ENCODE data around the gene MMP10. TPM values are rescaled to one million over a fixed set of nuclear protein-coding genes. Genes with fewer than 3 reads are reported as not detected.

MMP10 gene
- total and polyA plus RNA-seq, 4 donors = not detected

GRCh38 chr11:102824556-102824955, 44.1 kb upstream of the MMP10 start:
- Histone ChIP-seq H3K9me3 (ENCODE audit: control insufficient read depth in 4 of 4, low read length in 3 of 4) (no peaks in the 10 kb centered on the region), H3K27ac (ENCODE audit: low read depth in 1 of 2, low read length in 2 of 2) (no peak overlapping the region), H3K4me3 (ENCODE audit: low read depth in 1 of 3, low read length in 3 of 3) (no peak overlapping the region), H3K27me3 (ENCODE audit: control insufficient read depth in 4 of 4, insufficient read depth in 4 of 4, low read length in 3 of 4) (peaks cover 0 to 3% (median 0%) of the 10 kb centered on the region in 4 donors), H3K36me3 (ENCODE audit: control insufficient read depth in 4 of 4, insufficient read depth in 3 of 4, low read depth in 1 of 4, low read length in 3 of 4) (no peaks in the 10 kb centered on the region), H3K4me1 (ENCODE audit: control insufficient read depth in 4 of 4, insufficient read depth in 4 of 4, low read length in 3 of 4) (no peaks in the 10 kb centered on the region), H3K9ac (ENCODE audit: low read depth in 1 of 2, low read length in 2 of 2) (no peak overlapping the region)
- DNase-seq (ENCODE audit: low spot score) = no peak
- TF ChIP-seq SP1 (IDR thresholded peaks at IDR 0.05) (no peak), YY1 (IDR thresholded peaks at IDR 0.05) (no peak), EGR1 (IDR thresholded peaks at IDR 0.05; ENCODE audit: low read depth in 2 of 2) (no peak), RXRA (IDR thresholded peaks at IDR 0.05) (no peak), TAF1 (conservative IDR thresholded peaks at IDR 0.05) (no peak), HNF4A (conservative IDR thresholded peaks at IDR 0.05) (no peak), FOXA2 (IDR thresholded peaks at IDR 0.05) (no peak), HNF4G (IDR thresholded peaks at IDR 0.05) (no peak), GABPA (IDR thresholded peaks at IDR 0.05 in 1 of 2, conservative IDR thresholded peaks at IDR 0.05 in 1 of 2) (no peak), RAD21 (IDR thresholded peaks at IDR 0.05) (no peak), JUND (IDR thresholded peaks at IDR 0.05) (no peak), FOXA1 (IDR thresholded peaks at IDR 0.05) (no peak), NR2F2 (IDR thresholded peaks at IDR 0.05) (no peak)
- TF ChIP-seq, protein P1, sequence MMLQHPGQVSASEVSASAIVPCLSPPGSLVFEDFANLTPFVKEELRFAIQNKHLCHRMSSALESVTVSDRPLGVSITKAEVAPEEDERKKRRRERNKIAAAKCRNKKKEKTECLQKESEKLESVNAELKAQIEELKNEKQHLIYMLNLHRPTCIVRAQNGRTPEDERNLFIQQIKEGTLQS (IDR thresholded peaks at IDR 0.05) = no peak
- TF ChIP-seq, protein P2, sequence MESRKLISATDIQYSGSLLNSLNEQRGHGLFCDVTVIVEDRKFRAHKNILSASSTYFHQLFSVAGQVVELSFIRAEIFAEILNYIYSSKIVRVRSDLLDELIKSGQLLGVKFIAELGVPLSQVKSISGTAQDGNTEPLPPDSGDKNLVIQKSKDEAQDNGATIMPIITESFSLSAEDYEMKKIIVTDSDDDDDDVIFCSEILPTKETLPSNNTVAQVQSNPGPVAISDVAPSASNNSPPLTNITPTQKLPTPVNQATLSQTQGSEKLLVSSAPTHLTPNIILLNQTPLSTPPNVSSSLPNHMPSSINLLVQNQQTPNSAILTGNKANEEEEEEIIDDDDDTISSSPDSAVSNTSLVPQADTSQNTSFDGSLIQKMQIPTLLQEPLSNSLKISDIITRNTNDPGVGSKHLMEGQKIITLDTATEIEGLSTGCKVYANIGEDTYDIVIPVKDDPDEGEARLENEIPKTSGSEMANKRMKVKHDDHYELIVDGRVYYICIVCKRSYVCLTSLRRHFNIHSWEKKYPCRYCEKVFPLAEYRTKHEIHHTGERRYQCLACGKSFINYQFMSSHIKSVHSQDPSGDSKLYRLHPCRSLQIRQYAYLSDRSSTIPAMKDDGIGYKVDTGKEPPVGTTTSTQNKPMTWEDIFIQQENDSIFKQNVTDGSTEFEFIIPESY (IDR thresholded peaks at IDR 0.05) = no peak
- TF ChIP-seq, protein P3, sequence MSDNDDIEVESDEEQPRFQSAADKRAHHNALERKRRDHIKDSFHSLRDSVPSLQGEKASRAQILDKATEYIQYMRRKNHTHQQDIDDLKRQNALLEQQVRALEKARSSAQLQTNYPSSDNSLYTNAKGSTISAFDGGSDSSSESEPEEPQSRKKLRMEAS (IDR thresholded peaks at IDR 0.05) = no peak
- TF ChIP-seq, protein P4, sequence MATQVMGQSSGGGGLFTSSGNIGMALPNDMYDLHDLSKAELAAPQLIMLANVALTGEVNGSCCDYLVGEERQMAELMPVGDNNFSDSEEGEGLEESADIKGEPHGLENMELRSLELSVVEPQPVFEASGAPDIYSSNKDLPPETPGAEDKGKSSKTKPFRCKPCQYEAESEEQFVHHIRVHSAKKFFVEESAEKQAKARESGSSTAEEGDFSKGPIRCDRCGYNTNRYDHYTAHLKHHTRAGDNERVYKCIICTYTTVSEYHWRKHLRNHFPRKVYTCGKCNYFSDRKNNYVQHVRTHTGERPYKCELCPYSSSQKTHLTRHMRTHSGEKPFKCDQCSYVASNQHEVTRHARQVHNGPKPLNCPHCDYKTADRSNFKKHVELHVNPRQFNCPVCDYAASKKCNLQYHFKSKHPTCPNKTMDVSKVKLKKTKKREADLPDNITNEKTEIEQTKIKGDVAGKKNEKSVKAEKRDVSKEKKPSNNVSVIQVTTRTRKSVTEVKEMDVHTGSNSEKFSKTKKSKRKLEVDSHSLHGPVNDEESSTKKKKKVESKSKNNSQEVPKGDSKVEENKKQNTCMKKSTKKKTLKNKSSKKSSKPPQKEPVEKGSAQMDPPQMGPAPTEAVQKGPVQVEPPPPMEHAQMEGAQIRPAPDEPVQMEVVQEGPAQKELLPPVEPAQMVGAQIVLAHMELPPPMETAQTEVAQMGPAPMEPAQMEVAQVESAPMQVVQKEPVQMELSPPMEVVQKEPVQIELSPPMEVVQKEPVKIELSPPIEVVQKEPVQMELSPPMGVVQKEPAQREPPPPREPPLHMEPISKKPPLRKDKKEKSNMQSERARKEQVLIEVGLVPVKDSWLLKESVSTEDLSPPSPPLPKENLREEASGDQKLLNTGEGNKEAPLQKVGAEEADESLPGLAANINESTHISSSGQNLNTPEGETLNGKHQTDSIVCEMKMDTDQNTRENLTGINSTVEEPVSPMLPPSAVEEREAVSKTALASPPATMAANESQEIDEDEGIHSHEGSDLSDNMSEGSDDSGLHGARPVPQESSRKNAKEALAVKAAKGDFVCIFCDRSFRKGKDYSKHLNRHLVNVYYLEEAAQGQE (IDR thresholded peaks at IDR 0.05) = no peak
- TF ChIP-seq, protein P5, sequence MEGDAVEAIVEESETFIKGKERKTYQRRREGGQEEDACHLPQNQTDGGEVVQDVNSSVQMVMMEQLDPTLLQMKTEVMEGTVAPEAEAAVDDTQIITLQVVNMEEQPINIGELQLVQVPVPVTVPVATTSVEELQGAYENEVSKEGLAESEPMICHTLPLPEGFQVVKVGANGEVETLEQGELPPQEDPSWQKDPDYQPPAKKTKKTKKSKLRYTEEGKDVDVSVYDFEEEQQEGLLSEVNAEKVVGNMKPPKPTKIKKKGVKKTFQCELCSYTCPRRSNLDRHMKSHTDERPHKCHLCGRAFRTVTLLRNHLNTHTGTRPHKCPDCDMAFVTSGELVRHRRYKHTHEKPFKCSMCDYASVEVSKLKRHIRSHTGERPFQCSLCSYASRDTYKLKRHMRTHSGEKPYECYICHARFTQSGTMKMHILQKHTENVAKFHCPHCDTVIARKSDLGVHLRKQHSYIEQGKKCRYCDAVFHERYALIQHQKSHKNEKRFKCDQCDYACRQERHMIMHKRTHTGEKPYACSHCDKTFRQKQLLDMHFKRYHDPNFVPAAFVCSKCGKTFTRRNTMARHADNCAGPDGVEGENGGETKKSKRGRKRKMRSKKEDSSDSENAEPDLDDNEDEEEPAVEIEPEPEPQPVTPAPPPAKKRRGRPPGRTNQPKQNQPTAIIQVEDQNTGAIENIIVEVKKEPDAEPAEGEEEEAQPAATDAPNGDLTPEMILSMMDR (IDR thresholded peaks at IDR 0.05; ENCODE audit: low read depth, low read length, missing input control) = no peak
- 91% methylated on average over 1 of the region's 1 CpG for WGBS

Data from liver (tissue), 9 donors.